ENCODE measurements around the gene APOA1.

DNA sequence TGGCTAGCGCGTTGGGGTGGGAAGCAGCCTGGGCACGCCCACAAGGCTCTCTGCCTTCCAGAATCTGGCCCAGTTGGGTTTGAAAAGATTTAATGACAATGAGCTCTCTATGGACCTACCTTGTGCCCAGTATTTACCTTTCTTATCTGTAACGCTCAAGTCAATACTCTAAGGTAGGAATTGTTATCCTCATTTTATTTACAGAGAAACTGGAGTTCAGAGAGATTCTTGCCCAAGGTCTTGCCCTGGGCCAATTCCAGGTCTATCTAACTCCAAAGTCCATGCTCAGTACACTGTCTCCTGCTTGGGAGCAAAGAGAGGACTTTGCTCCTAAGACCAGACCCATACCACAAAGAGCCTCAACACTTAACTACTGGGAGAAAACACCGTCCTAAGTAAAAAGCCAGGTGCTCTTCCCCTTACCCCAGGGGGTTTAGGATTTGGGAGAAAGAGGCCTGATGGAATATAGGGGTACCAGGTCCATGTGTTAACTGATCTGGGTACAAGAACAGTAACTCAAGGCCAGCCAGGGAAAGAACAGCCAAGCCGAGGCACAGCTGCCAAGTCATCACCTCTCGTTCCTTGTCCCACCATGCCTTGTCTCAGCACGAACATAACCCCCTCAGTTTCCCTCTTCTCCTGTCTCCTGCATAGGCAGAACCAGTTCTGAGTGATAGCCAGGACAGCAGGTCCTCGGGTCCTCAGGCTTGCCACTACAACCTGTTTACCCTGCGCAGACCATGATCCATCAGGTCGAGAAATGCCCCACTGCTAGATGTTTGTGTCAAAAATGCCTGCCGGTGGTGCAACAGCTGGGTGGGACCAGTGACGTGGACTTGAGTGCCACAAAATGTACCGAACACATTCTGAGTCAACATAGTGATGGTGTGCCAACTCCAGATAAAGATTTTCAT, 28.9 kb downstream of the APOA1 start:
- TF ChIP-seq POLR2A (IDR thresholded peaks at IDR 0.05; ENCODE audit: low read depth, low read length) (no peak), TAF1 (IDR thresholded peaks at IDR 0.05; ENCODE audit: low read depth, low read length) (no peak), SPI1 (IDR thresholded peaks at IDR 0.05; ENCODE audit: low read depth, low read length) (no peak), POLR2AphosphoS5 (IDR thresholded peaks at IDR 0.05; ENCODE audit: low read depth, low read length) (no peak)

All from GM12891 (cell line).